ENCODE data around the gene MMS19. TPM values are rescaled to one million over a fixed set of nuclear protein-coding genes. Genes with fewer than 3 reads are reported as not detected.
"Not testable (repeated sequence)": the region's sequence is repeated elsewhere in the genome, so short reads cannot be mapped to it uniquely, and the experiment has no call there.

The MMS19 gene
- total RNA-seq, 2 experiments from 2014 or later, result 81.1 to 81.6 TPM

GRCh38 chr10:97534746-97535367, 36.6 kb upstream of the MMS19 start:
- H3K9me3 Mint-ChIP-seq (ENCODE audit: low read depth), result no peaks in the 10 kb centered on the region
- CTCF ChIA-PET, result interaction anchor here (1.0 to 4.0 kb wide), 10 partner anchors 12 to 301 kb away, joined by 3 to 35 read pairs (median 4); no protein-coding TSS in a partner anchor
- peak; percentile 73 for ATAC-seq
- H3K4me1 Mint-ChIP-seq, result no peaks in the 10 kb centered on the region
- no peak overlapping the region for H3K4me3 Mint-ChIP-seq
- no peak overlapping the region for H3K27ac Mint-ChIP-seq
- DNase-seq, result peak; percentile 52
- no peaks in the 10 kb centered on the region for H3K27me3 Mint-ChIP-seq
- no peaks in the 10 kb centered on the region for H3K36me3 Mint-ChIP-seq

- ATAC-seq (no peak), DNase-seq (no peak)
- Mint-ChIP-seq H3K27ac (no peak overlapping the region), H3K4me1 (no peaks in the 10 kb centered on the region), H3K36me3 (no peaks in the 10 kb centered on the region), H3K27me3 (no peaks in the 10 kb centered on the region), H3K4me3 (no peak overlapping the region), H3K9me3 (ENCODE audit: low read depth) (no peaks in the 10 kb centered on the region)
- CTCF ChIA-PET, result interaction anchor here (0.6 to 4.0 kb wide), 10 partner anchors 8 to 829 kb away, joined by 3 to 35 read pairs (median 6); no protein-coding TSS in a partner anchor
Observed at GRCh38 chr10:97533888-97534287, 35.7 kb upstream of the MMS19 start.

- DNase-seq, result no peak
- H3K36me3 Mint-ChIP-seq, result no peaks in the 10 kb centered on the region
- H3K4me1 Mint-ChIP-seq, result no peaks in the 10 kb centered on the region
- CTCF ChIA-PET, result interaction anchor here (0.6 to 4.0 kb wide), 5 partner anchors 9 to 828 kb away, joined by 3 to 35 read pairs (median 7); no protein-coding TSS in a partner anchor
- H3K27me3 Mint-ChIP-seq, result no peaks in the 10 kb centered on the region
- no peaks in the 10 kb centered on the region for H3K9me3 Mint-ChIP-seq (ENCODE audit: low read depth)
- no peak overlapping the region for H3K4me3 Mint-ChIP-seq
- no peak for ATAC-seq
- no peak overlapping the region for H3K27ac Mint-ChIP-seq
Observed at GRCh38 chr10:97532935-97533671, 34.9 kb upstream of the MMS19 start.

- H3K36me3 Mint-ChIP-seq, result no peaks in the 10 kb centered on the region
- no peaks in the 10 kb centered on the region for H3K4me1 Mint-ChIP-seq
- no peak overlapping the region for H3K27ac Mint-ChIP-seq
- H3K4me3 Mint-ChIP-seq, result no peak overlapping the region
- ATAC-seq (no peak), DNase-seq (no peak)
- no peaks in the 10 kb centered on the region for H3K27me3 Mint-ChIP-seq
- H3K9me3 Mint-ChIP-seq (ENCODE audit: low read depth), result no peaks in the 10 kb centered on the region
- CTCF ChIA-PET, result interaction anchor here (0.8 kb wide), 1 partner anchor 22 kb away, joined by 6 read pairs; no protein-coding TSS in a partner anchor
Observed at GRCh38 chr10:97531401-97531986, 33.3 kb upstream of the MMS19 start.

- DNase-seq, result no peak
- no peak overlapping the region for H3K27ac Mint-ChIP-seq
- ATAC-seq, result no peak
- no peaks in the 10 kb centered on the region for H3K36me3 Mint-ChIP-seq
- no peaks in the 10 kb centered on the region for H3K4me1 Mint-ChIP-seq
- H3K9me3 Mint-ChIP-seq (ENCODE audit: low read depth), result no peaks in the 10 kb centered on the region
- CTCF ChIA-PET, result no interaction called here
- H3K4me3 Mint-ChIP-seq, result no peak overlapping the region
- H3K27me3 Mint-ChIP-seq, result peaks cover 3% of the 10 kb centered on the region
Observed at GRCh38 chr10:97529685-97530465, 31.7 kb upstream of the MMS19 start.

- H3K4me1 Mint-ChIP-seq; CTCF ChIA-PET; H3K9me3 Mint-ChIP-seq (ENCODE audit: low read depth); ATAC-seq; H3K36me3 Mint-ChIP-seq; DNase-seq; H3K27ac Mint-ChIP-seq; H3K4me3 Mint-ChIP-seq; H3K27me3 Mint-ChIP-seq: not testable (repeated sequence)
Observed at GRCh38 chr10:97528876-97529275, 30.7 kb upstream of the MMS19 start.

- CTCF ChIA-PET, result no interaction called here
- H3K27ac Mint-ChIP-seq, result no peak overlapping the region
- H3K4me1 Mint-ChIP-seq, result no peaks in the 10 kb centered on the region
- ATAC-seq (no peak), DNase-seq (no peak)
- peaks cover 15% of the 10 kb centered on the region for H3K27me3 Mint-ChIP-seq
- no peaks in the 10 kb centered on the region for H3K9me3 Mint-ChIP-seq (ENCODE audit: low read depth)
- no peaks in the 10 kb centered on the region for H3K36me3 Mint-ChIP-seq
- H3K4me3 Mint-ChIP-seq, result no peak overlapping the region
Observed at GRCh38 chr10:97525683-97526110, 27.5 kb upstream of the MMS19 start.

GRCh38 chr10:97525086-97525485, 26.9 kb upstream of the MMS19 start:
- Mint-ChIP-seq H3K9me3 (ENCODE audit: low read depth) (no peaks in the 10 kb centered on the region), H3K27ac (no peak overlapping the region), H3K4me3 (no peak overlapping the region), H3K27me3 (peaks cover 21% of the 10 kb centered on the region), H3K4me1 (peaks cover 2% of the 10 kb centered on the region), H3K36me3 (no peaks in the 10 kb centered on the region)
- no peak for ATAC-seq
- no peak for DNase-seq
- CTCF ChIA-PET, result no interaction called here

GRCh38 chr10:97522937-97523336, 24.7 kb upstream of the MMS19 start:
- no peaks in the 10 kb centered on the region for H3K36me3 Mint-ChIP-seq
- CTCF ChIA-PET, result interaction anchor here (1.4 to 3.7 kb wide), 2 partner anchors 12 to 116 kb away, joined by 3 to 11 read pairs; no protein-coding TSS in a partner anchor
- no peaks in the 10 kb centered on the region for H3K9me3 Mint-ChIP-seq (ENCODE audit: low read depth)
- H3K4me3 Mint-ChIP-seq, result no peak overlapping the region
- H3K27ac Mint-ChIP-seq, result no peak overlapping the region
- DNase-seq, result no peak
- peaks cover 3% of the 10 kb centered on the region for H3K4me1 Mint-ChIP-seq
- no peak for ATAC-seq
- peaks cover 28% of the 10 kb centered on the region for H3K27me3 Mint-ChIP-seq

GRCh38 chr10:97522071-97522470, 23.8 kb upstream of the MMS19 start:
- DNase-seq (no peak), ATAC-seq (no peak)
- peaks cover 3% of the 10 kb centered on the region for H3K4me1 Mint-ChIP-seq
- no peak overlapping the region for H3K27ac Mint-ChIP-seq
- peaks cover 28% of the 10 kb centered on the region for H3K27me3 Mint-ChIP-seq
- H3K4me3 Mint-ChIP-seq, result no peak overlapping the region
- no peaks in the 10 kb centered on the region for H3K9me3 Mint-ChIP-seq (ENCODE audit: low read depth)
- CTCF ChIA-PET, result interaction anchor here (1.0 to 3.7 kb wide), 4 partner anchors 13 to 115 kb away, joined by 3 to 11 read pairs (median 4); no protein-coding TSS in a partner anchor
- H3K36me3 Mint-ChIP-seq, result no peaks in the 10 kb centered on the region

GRCh38 chr10:97520978-97521761, 22.9 kb upstream of the MMS19 start:
- ATAC-seq, result no peak
- H3K27me3 Mint-ChIP-seq, result peaks cover 28% of the 10 kb centered on the region
- CTCF ChIA-PET, result interaction anchor here (1.0 to 3.7 kb wide), 4 partner anchors 14 to 114 kb away, joined by 3 to 11 read pairs (median 4); no protein-coding TSS in a partner anchor
- no peaks in the 10 kb centered on the region for H3K9me3 Mint-ChIP-seq (ENCODE audit: low read depth)
- no peak for DNase-seq
- H3K36me3 Mint-ChIP-seq, result no peaks in the 10 kb centered on the region
- H3K4me3 Mint-ChIP-seq, result no peak overlapping the region
- peaks cover 3% of the 10 kb centered on the region for H3K4me1 Mint-ChIP-seq
- no peak overlapping the region for H3K27ac Mint-ChIP-seq

GRCh38 chr10:97520520-97520919, 22.3 kb upstream of the MMS19 start:
- Mint-ChIP-seq H3K27me3 (peaks cover 28% of the 10 kb centered on the region), H3K4me1 (peaks cover 3% of the 10 kb centered on the region), H3K27ac (no peak overlapping the region), H3K36me3 (no peaks in the 10 kb centered on the region), H3K4me3 (no peak overlapping the region), H3K9me3 (ENCODE audit: low read depth) (no peaks in the 10 kb centered on the region)
- ATAC-seq (no peak), DNase-seq (no peak)
- CTCF ChIA-PET, result interaction anchor here (2.0 to 3.7 kb wide), 2 partner anchors 14 to 56 kb away, joined by 6 to 11 read pairs; no protein-coding TSS in a partner anchor

All from activated CD8-positive, alpha-beta memory T cell treated with anti-CD3 and anti-CD28 coated beads, Interleukin-2, amount 10 ng/mL, durations not matched to agents 7 days and 5 days (primary cell).